Thyroid gland (tissue), 4 donors: ENCODE data around the gene MCF2L.

Source experiments
- POLR2A ChIP-seq, 2 donors: fragments of 450-650 bp; IDR thresholded peaks; one replicate each; pipeline ENCODE4 v1.6.1; 2017; ENCODE audit warnings: antibody characterized with exemption in 2 of 2, mild to moderate bottlenecking in 2 of 2, moderate library complexity in 1 of 2
- TF ChIP-seq, protein P1 (sequence below), 6 experiments: fragments of 200-600 bp in 3 of 6; fragments of 450-650 bp in 3 of 6; sonication (generic) in 3 of 6; IDR thresholded peaks; one replicate each; pipeline ENCODE4 v1.5.1; 2016 to 2019; ENCODE audit warnings: antibody characterized with exemption in 6 of 6, mild to moderate bottlenecking in 2 of 6, inconsistent platforms in 1 of 6, moderate library complexity in 1 of 6

- no peak for TF ChIP-seq POLR2A (IDR thresholded peaks at IDR 0.05)
- TF ChIP-seq, protein P1, sequence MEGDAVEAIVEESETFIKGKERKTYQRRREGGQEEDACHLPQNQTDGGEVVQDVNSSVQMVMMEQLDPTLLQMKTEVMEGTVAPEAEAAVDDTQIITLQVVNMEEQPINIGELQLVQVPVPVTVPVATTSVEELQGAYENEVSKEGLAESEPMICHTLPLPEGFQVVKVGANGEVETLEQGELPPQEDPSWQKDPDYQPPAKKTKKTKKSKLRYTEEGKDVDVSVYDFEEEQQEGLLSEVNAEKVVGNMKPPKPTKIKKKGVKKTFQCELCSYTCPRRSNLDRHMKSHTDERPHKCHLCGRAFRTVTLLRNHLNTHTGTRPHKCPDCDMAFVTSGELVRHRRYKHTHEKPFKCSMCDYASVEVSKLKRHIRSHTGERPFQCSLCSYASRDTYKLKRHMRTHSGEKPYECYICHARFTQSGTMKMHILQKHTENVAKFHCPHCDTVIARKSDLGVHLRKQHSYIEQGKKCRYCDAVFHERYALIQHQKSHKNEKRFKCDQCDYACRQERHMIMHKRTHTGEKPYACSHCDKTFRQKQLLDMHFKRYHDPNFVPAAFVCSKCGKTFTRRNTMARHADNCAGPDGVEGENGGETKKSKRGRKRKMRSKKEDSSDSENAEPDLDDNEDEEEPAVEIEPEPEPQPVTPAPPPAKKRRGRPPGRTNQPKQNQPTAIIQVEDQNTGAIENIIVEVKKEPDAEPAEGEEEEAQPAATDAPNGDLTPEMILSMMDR (IDR thresholded peaks at IDR 0.05) = no peak
These were observed 45.1 kb upstream of the MCF2L start for GRCh38 chr13:112923962-112924361.
